Tibial nerve (tissue), 4 donors: ENCODE data around the gene TSN. TPM values are rescaled to one million over a fixed set of nuclear protein-coding genes. Genes with fewer than 3 reads are reported as not detected.

Experiments used
- DNase-seq, 2 donors: peaks; one replicate each; pipeline ENCODE4 v3.0.0-alpha.2; 2019; ENCODE audit warnings: low spot score in 2 of 2
- H3K27ac ChIP-seq, 4 donors: fragments of 200-600 bp; sonication (generic) in 3 of 4; one replicate each; pipeline ENCODE4 v1.5.1; 2017 to 2019; ENCODE audit warnings: mild to moderate bottlenecking in 1 of 4
- H3K27me3 ChIP-seq, 2 donors: fragments of 200-600 bp; sonication (generic) in 1 of 2; one replicate each; pipeline versions ENCODE4 v1.5.1 to v1.6.0; 2017 to 2019
- H3K36me3 ChIP-seq, 3 donors: fragments of 200-600 bp; sonication (generic); one replicate each; pipeline ENCODE4 v1.5.1; 2018 to 2019
- H3K4me1 ChIP-seq, 4 donors: fragments of 200-600 bp; sonication (generic) in 3 of 4; one replicate each; pipeline ENCODE4 v1.5.1; 2017 to 2019
- H3K4me3 ChIP-seq, 4 donors: fragments of 200-600 bp; sonication (generic) in 3 of 4; one replicate each; pipeline ENCODE4 v1.5.1; 2017 to 2019; ENCODE audit warnings: mild to moderate bottlenecking in 1 of 4, moderate library complexity in 1 of 4
- H3K9me3 ChIP-seq, 4 donors: fragments of 200-600 bp; sonication (generic) in 3 of 4; one replicate each; pipeline ENCODE4 v1.5.1; 2017 to 2019
- CTCF ChIP-seq, 5 experiments: fragments of 200-600 bp in 3 of 5; fragments of 450-650 bp in 2 of 5; sonication (generic) in 3 of 5; IDR thresholded peaks; one replicate each; pipeline ENCODE4 v1.5.1; 2016 to 2019; ENCODE audit warnings: antibody characterized with exemption in 5 of 5, mild to moderate bottlenecking in 3 of 5, moderate library complexity in 2 of 5
- EP300 ChIP-seq, 2 donors: sonication (generic); formaldehyde crosslinking; IDR thresholded peaks; one replicate each; pipeline ENCODE4 v1.6.1; 2017; ENCODE audit warnings: antibody characterized with exemption in 2 of 2, mild to moderate bottlenecking in 1 of 2
- POLR2A ChIP-seq, 2 donors: fragments of 450-650 bp; IDR thresholded peaks; one replicate each; pipeline ENCODE4 v1.6.1; 2017; ENCODE audit warnings: antibody characterized with exemption in 2 of 2, mild to moderate bottlenecking in 2 of 2, moderate library complexity in 2 of 2
- WGBS, 2 donors: methylation state at CpG; one replicate each; pipeline ENCODE4 v1.1.5; 2018; 5-methylcytosine and 5-hydroxymethylcytosine counted together
- total RNA-seq, 4 donors: library from RNA; depleted of rRNA; stranded (reverse); fragments of >200 nt; gene quantifications; one replicate each; pipeline ENCODE4 v1.1.0, GENCODE V29; 2016

TSN gene
- total RNA-seq, 4 donors from 2014 or later, result 32.7 to 50.9 (median 37.4) TPM

GRCh38 chr2:121788685-121789084 lies 33.2 kb downstream of the TSN start:
- no peak for DNase-seq
- 95 to 97% methylated on average over 1 of the region's 1 CpG for WGBS, 2 donors
- no peak overlapping the region for H3K4me3 ChIP-seq
- no peaks in the 10 kb centered on the region for H3K9me3 ChIP-seq
- no peaks in the 10 kb centered on the region for H3K4me1 ChIP-seq
- no peak for TF ChIP-seq CTCF (IDR thresholded peaks at IDR 0.05)
- TF ChIP-seq POLR2A (IDR thresholded peaks at IDR 0.05), result no peak
- TF ChIP-seq EP300 (IDR thresholded peaks at IDR 0.05), result no peak
- no peaks in the 10 kb centered on the region for H3K27me3 ChIP-seq
- H3K27ac ChIP-seq, result no peak overlapping the region
- H3K36me3 ChIP-seq, result no peaks in the 10 kb centered on the region

- 72 to 78% methylated on average over 5 of the region's 5 CpGs for WGBS, 2 donors
- Histone ChIP-seq H3K4me1 (no peaks in the 10 kb centered on the region), H3K36me3 (no peaks in the 10 kb centered on the region), H3K27me3 (no peaks in the 10 kb centered on the region), H3K9me3 (no peaks in the 10 kb centered on the region), H3K4me3 (no peak overlapping the region), H3K27ac (no peak overlapping the region)
- DNase-seq, result no peak
- no peak for TF ChIP-seq EP300 (IDR thresholded peaks at IDR 0.05)
- no peak for TF ChIP-seq POLR2A (IDR thresholded peaks at IDR 0.05)
- TF ChIP-seq CTCF (IDR thresholded peaks at IDR 0.05), result no peak
Measured at GRCh38 chr2:121790276-121790956, 35.0 kb downstream of the TSN start.

- no peaks in the 10 kb centered on the region for H3K36me3 ChIP-seq
- TF ChIP-seq POLR2A (IDR thresholded peaks at IDR 0.05) (no peak), EP300 (IDR thresholded peaks at IDR 0.05) (no peak), CTCF (IDR thresholded peaks at IDR 0.05) (no peak)
- H3K4me3 ChIP-seq, result no peak overlapping the region
- H3K27me3 ChIP-seq, result no peaks in the 10 kb centered on the region
- 57 to 59% methylated on average over 3 of the region's 3 CpGs for WGBS, 2 donors
- H3K9me3 ChIP-seq, result no peaks in the 10 kb centered on the region
- no peaks in the 10 kb centered on the region for H3K4me1 ChIP-seq
- no peak for DNase-seq
- no peak overlapping the region for H3K27ac ChIP-seq
Measured at GRCh38 chr2:121791290-121791689, 35.8 kb downstream of the TSN start.

- Histone ChIP-seq H3K27ac (no peak overlapping the region), H3K27me3 (no peaks in the 10 kb centered on the region), H3K36me3 (no peaks in the 10 kb centered on the region), H3K4me1 (no peaks in the 10 kb centered on the region), H3K4me3 (no peak overlapping the region), H3K9me3 (no peaks in the 10 kb centered on the region)
- DNase-seq, result no peak
- WGBS, 2 donors, result 47 to 48% methylated on average over 6 of the region's 6 CpGs
- no peak for TF ChIP-seq EP300 (IDR thresholded peaks at IDR 0.05)
- TF ChIP-seq CTCF (IDR thresholded peaks at IDR 0.05), result no peak
- TF ChIP-seq POLR2A (IDR thresholded peaks at IDR 0.05), result no peak
Measured at GRCh38 chr2:121791801-121792221, 36.4 kb downstream of the TSN start.

- WGBS, 2 donors, result 80 to 87% methylated on average over 3 of the region's 3 CpGs
- no peak for DNase-seq
- TF ChIP-seq CTCF (IDR thresholded peaks at IDR 0.05), result no peak
- no peak for TF ChIP-seq EP300 (IDR thresholded peaks at IDR 0.05)
- no peak for TF ChIP-seq POLR2A (IDR thresholded peaks at IDR 0.05)
- H3K9me3 ChIP-seq, result no peaks in the 10 kb centered on the region
- no peak overlapping the region for H3K27ac ChIP-seq
- no peaks in the 10 kb centered on the region for H3K27me3 ChIP-seq
- no peak overlapping the region for H3K4me3 ChIP-seq
- H3K36me3 ChIP-seq, result no peaks in the 10 kb centered on the region
- H3K4me1 ChIP-seq, result no peaks in the 10 kb centered on the region
Measured at GRCh38 chr2:121793816-121794215, 38.4 kb downstream of the TSN start.
